HG03558 (cell line): Measurements from ENCODE around the gene C1orf159.

Source experiments
- ATAC-seq: cut with Tn5 transposase; IDR thresholded peaks from one replicate; pipeline ENCODE4 v1.9.1; 2021; ENCODE audit warnings: moderate number of reproducible peaks; ENCODE audit not compliant: unreplicated experiment; ENCODE audit errors: extremely low read depth

C1orf159 gene

DNA sequence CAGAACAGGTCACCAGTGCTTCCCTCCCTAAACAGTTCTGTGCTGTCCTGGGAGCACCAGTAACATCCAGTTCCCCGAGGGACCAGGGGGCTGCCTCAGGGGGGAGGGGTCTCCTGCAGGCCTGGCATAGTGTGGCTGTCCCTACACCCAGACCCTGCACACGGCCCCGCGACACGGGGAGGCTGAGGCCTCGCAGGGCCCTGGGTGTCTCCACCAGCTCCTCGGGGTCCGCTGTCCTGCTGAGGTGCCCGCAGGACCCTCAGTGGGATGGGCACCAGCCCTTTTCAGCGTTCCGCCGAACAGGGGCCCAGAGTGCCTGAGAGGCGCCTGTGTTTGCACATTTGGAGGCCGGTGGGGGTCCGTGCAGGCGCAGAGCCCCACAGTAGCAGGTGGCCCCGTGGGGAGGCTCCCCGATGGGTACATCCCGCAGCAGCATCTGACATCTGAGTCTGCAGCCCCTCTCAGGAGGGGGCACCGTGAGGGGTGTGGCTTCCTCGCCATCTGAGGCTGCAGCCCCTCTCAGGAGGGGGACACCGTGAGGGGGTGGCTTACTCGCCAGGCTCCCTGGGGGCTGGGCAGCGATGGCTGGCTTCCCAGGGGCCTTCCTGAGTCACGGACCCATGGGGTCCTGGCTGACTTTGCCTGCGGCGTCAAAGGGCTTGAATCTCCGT lies 18.5 kb upstream of the C1orf159 start:
- ATAC-seq: no peak

GRCh38 chr1:1132956-1133750 lies 17.3 kb upstream of the C1orf159 start:
- ATAC-seq: no peak

DNA sequence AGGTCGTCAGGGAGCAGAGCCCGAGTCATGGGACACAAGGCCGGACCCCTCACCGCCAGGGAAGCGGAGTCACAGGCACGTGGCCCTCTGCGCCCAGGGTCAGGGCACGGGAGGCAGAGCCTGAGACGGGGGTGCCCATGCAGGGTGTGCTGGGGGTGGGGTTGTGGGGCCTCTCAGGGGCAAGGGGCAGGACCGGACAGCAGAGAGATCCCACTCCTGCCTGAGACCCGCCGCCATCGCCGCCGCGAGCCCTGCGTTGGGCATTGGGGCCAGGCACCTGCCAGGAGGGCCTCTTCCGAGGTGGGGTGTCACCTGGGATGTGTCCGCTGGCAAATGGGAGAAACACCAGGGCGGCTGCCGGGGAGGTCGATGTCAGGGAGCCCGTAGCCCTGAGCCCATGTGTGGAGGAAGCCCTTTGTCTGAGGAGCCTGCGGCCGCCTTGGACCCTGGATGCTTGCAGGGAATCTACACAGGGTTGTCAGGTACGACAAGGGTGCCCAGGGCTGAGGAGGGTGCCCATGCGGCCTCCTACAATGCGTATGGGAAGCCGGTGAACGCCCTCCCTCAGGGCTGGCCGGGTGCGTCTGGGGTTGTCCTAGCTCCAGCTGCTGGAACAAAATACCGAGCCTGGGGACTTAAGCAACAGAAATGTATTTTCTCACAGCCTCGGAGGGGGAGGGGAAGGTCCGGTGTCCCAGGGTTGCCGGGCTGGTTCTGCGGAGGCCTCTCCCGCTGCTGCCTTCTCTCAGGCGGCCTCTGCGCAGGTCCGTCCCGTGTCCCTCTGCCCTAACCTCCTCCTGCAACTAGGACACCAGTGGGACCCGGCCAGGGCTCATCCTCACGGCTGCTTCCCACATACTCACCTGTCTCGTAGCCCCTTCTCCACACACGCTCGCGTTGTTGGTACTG lies 16.4 kb upstream of the C1orf159 start:
- no peak for ATAC-seq

DNA sequence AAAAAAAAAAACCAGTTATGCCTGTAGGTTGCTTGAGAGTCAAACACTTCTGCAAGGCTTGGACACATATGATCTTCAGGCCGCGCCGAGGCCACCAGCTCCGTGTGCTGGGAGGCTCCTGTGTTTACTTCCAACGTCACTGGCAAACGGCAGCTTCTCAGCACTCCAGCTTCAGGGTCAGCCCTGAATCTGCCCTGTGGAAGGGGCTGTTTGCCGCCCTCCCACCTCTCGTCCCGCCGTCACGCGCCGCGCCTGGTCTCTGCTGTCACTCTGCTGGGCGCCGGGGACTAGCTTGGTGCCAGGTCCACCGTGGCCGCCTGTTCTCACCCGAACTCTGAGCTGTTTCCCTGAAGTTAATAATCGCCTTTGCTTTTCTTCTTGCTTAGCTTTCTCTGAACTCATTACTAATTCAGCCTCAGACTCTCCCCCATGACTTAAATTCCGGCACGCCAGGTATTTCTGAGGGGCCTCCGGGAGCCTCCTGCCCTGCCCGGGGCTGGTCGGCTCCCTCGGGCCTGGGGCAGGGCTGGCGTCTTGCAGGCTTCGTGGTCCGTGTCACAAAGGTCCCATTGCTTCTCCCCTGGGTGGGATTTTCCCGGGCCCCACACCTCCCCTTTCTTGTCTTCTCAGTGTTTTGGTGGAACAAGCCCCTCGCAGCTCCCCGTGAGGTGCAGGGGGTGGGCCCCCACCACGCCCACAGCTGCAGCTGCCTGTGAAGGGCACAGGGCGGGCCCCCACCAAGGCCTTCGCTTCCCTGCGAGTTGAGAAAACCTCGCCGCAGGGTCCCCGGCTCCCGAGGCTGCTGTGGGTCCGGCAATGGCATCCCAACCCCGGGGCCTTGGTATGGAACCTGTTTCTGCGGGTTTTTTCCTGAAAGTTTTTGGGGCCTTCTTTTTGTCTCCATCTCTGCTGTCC lies 14.6 kb upstream of the C1orf159 start:
- ATAC-seq: no peak

- ATAC-seq: no peak
Observed at GRCh38 chr1:1129381-1129821, 13.5 kb upstream of the C1orf159 start.

GRCh38 chr1:1128454-1129139 lies 12.7 kb upstream of the C1orf159 start:
- ATAC-seq: no peak

GRCh38 chr1:1127551-1128451 lies 11.9 kb upstream of the C1orf159 start:
- ATAC-seq: no peak

- no peak for ATAC-seq
Observed at GRCh38 chr1:1125945-1126344, 10.1 kb upstream of the C1orf159 start.

DNA sequence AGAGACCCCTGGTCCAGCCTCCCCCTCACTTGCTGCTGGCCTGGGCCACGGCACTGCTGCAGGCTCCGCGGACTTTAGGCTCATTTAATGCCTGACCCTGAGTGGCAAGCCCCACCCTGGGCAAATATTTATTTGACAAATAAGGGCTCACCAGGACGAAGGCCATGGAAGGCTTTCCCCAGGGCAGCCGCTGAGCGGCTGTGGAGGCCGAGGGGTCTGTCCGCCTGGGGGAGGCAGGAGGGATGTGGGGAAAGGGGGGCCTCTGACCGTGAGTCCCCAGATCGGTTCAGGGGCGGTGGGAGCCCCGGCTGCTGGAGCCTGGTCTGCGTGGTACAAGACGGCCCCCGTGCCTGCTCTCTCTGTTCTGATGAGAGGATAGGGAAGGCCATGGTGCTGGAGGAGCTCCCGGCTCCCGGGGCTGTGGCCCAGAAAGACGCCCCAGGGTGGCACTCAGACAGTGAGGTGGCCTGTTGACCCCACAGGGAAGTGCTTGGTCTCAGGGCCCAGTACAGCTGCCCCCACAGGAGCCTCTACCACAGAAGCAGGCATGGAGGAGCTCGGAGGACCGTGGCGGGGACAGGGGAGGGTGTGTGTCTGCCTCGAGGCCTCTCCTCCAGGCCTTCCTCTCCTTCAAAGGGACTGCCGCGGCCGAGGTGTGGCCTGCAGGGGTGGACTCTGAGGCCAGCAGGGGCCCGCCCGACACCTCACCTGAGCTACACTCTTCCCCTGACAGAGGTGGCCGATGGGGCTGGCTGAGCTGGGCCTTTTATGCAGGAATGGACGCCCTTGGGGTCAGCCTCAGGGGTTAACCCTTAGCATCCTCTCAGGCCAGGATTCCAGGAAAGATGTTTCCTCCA lies 9.1 kb upstream of the C1orf159 start:
- no peak for ATAC-seq

DNA sequence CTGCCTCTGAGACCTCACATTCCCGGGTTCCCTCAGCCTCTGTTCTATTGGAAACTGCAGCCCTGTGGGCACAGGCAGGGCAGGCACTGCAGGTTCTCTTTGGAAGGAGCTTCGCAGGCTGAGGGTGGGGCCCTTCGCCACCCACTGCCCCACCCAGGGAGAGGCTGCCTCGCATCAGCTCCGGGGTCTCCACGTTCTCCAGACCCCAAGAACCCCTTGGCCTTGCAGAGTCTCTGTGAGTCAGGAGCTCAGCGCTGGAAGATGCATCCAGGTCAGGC lies 8.6 kb upstream of the C1orf159 start:
- no peak for ATAC-seq

DNA sequence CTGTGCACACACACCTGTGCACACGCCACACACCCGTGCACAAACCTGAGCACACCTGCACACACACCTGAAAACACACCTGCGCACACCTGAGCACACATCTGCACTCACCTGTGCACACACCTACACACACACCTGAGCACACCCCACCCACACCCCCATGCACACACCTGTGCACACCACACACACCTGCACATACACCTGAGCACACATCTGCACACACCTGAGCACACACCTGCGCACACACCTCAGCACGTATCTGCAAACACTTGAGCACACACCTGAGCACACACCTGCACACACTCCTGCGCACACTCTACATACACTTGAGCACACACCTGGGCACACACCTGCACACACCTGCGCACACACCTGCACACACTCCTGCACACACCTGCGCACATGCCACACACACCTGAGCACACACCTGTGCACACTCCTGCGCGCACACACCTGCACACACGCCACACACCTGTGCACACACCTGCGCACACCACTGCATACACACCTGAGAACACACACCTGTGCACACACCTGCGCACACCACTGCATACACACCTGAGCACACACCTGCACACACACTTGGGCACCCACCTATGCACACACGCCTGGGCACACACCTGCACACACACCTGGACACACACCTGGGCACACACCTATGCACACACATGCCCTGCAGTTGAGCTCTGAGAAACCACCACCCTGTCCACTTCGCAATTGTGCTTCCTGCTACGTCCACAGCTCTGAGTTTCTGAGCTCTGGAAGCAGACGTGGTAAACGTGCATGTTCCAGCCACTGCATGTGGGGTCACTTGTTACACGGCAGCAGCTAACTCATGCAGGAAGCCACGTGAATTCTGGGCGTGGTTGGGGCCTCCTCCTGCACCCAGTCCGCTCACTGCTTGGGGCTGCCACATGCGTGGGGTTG lies 8.0 kb upstream of the C1orf159 start:
- ATAC-seq: no peak

DNA sequence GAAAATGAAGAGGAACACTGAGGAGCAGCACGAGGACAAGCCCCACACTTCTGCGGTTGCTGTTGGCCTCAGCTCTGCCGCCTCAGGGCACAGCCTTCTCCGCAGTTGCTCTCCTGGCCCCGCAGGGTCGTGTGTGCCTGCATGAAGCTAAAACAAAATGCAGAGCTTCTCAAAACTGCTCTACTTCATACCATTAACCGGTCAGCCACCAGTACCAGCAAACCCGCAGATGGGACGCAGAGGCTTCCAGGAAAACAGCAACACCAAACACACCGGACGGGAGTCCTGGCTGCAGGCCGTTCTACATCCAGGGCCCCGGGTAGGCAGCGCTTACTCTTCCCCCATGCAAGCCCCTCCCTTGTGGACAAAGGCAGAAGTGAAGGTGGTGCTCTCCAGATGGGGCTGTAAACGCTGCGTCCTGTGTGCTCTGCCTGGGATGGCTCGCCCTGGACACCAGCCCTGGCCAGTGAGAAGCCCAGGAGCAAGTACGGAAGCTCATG lies 7.1 kb upstream of the C1orf159 start:
- ATAC-seq: no peak

DNA sequence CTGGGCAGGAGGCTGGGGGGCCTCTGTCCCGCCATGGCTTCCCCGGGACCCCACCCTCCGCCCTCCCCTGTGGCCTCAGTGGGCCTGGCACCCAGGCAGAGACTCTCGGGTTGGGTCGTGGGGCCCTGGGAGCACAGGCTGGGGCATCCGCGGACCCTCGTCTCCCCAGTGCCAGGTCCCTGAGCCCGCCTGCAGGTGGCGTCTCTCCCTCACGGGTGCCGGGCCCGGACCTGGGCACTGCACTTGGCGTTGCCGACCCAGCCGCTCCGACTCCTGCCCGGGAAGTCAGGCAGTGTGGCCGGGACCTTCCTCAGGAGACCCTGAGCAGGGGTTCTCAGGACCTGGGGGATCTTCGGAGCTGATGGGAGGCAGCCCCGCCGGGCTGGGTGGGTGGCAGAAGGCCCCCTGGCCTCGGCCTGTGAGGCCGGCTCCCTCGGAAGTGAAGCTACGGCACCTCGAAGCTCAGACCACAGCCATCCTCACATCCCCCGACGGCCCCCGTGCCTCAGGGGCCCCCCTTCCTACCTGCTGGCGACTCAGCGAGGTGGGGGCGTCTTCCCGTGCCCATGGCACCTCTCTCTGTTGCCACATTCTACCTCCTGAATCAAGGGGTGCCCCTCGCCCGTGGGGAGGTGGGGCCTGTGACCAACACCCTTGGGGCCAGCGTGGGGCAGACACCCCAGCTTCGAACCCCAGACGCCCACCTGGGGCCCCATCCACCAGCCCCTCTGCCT lies 6.4 kb upstream of the C1orf159 start:
- no peak for ATAC-seq

DNA sequence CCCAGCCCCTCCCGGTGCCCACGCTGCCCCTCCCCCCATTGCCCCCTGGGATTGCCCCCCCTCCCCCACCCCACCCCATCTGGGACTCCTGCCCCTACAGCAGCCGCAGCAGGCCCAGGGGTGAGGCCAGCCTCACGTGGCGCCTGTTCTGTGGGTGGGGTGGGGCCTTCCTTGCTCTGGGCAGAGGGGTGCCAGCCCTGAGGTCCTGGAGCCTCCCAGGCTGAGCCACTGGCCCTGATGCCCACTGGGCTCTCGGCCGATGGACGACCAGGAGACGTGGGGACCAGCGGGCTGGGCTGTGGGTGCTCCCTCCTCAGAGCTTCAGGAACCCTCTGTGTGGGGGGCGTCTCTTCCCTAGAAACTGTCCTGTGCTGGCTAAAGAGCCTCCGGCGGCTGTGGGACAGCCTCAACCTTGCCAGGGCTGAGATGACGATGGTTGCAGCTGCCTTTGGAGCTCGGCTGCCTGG lies 5.8 kb upstream of the C1orf159 start:
- ATAC-seq: no peak

GRCh38 chr1:1120866-1121591 lies 5.1 kb upstream of the C1orf159 start:
- ATAC-seq: no peak
